ENCODE data around the gene ARID1A.

DNA sequence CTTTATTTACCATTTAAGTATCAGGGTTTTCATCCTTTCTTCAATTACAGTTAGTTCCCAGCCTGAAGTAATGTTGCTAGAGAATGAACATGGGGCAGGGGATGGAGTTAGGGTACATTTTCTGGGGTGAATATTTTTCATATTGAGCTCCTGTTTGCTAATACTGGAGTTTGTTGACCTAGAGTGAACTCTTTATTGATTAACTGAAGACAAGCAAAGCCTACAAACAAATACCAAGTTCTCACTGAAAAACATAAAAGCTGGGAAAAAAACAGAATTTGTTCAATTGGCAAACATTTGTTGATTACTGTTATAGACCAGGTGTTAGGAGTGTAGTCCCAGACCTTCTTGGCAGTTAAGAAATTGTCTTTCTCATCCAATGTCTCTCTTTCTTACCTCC, 63.7 kb downstream of the ARID1A start:
- TF ChIP-seq, protein P1, sequence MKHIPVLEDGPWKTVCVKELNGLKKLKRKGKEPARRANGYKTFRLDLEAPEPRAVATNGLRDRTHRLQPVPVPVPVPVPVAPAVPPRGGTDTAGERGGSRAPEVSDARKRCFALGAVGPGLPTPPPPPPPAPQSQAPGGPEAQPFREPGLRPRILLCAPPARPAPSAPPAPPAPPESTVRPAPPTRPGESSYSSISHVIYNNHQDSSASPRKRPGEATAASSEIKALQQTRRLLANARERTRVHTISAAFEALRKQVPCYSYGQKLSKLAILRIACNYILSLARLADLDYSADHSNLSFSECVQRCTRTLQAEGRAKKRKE (CRISPR knock-in tag; IDR thresholded peaks at IDR 0.05; ENCODE audit: low read depth): no peak
- TF ChIP-seq FOSB (CRISPR knock-in tag; IDR thresholded peaks at IDR 0.05): no peak
- TF ChIP-seq, protein P2, sequence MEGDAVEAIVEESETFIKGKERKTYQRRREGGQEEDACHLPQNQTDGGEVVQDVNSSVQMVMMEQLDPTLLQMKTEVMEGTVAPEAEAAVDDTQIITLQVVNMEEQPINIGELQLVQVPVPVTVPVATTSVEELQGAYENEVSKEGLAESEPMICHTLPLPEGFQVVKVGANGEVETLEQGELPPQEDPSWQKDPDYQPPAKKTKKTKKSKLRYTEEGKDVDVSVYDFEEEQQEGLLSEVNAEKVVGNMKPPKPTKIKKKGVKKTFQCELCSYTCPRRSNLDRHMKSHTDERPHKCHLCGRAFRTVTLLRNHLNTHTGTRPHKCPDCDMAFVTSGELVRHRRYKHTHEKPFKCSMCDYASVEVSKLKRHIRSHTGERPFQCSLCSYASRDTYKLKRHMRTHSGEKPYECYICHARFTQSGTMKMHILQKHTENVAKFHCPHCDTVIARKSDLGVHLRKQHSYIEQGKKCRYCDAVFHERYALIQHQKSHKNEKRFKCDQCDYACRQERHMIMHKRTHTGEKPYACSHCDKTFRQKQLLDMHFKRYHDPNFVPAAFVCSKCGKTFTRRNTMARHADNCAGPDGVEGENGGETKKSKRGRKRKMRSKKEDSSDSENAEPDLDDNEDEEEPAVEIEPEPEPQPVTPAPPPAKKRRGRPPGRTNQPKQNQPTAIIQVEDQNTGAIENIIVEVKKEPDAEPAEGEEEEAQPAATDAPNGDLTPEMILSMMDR (IDR thresholded peaks at IDR 0.05): no peak
- no peak for TF ChIP-seq MYC (IDR thresholded peaks at IDR 0.05; ENCODE audit: borderline replicate concordance, low read length)
- TF ChIP-seq, protein P3, sequence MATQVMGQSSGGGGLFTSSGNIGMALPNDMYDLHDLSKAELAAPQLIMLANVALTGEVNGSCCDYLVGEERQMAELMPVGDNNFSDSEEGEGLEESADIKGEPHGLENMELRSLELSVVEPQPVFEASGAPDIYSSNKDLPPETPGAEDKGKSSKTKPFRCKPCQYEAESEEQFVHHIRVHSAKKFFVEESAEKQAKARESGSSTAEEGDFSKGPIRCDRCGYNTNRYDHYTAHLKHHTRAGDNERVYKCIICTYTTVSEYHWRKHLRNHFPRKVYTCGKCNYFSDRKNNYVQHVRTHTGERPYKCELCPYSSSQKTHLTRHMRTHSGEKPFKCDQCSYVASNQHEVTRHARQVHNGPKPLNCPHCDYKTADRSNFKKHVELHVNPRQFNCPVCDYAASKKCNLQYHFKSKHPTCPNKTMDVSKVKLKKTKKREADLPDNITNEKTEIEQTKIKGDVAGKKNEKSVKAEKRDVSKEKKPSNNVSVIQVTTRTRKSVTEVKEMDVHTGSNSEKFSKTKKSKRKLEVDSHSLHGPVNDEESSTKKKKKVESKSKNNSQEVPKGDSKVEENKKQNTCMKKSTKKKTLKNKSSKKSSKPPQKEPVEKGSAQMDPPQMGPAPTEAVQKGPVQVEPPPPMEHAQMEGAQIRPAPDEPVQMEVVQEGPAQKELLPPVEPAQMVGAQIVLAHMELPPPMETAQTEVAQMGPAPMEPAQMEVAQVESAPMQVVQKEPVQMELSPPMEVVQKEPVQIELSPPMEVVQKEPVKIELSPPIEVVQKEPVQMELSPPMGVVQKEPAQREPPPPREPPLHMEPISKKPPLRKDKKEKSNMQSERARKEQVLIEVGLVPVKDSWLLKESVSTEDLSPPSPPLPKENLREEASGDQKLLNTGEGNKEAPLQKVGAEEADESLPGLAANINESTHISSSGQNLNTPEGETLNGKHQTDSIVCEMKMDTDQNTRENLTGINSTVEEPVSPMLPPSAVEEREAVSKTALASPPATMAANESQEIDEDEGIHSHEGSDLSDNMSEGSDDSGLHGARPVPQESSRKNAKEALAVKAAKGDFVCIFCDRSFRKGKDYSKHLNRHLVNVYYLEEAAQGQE (IDR thresholded peaks at IDR 0.05): no peak
- no peak for TF ChIP-seq CBX8 (IDR thresholded peaks at IDR 0.05)
- TF ChIP-seq, protein P4, sequence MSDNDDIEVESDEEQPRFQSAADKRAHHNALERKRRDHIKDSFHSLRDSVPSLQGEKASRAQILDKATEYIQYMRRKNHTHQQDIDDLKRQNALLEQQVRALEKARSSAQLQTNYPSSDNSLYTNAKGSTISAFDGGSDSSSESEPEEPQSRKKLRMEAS (IDR thresholded peaks at IDR 0.05): no peak
- TF ChIP-seq, protein P5, sequence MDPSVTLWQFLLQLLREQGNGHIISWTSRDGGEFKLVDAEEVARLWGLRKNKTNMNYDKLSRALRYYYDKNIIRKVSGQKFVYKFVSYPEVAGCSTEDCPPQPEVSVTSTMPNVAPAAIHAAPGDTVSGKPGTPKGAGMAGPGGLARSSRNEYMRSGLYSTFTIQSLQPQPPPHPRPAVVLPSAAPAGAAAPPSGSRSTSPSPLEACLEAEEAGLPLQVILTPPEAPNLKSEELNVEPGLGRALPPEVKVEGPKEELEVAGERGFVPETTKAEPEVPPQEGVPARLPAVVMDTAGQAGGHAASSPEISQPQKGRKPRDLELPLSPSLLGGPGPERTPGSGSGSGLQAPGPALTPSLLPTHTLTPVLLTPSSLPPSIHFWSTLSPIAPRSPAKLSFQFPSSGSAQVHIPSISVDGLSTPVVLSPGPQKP (IDR thresholded peaks at IDR 0.05; ENCODE audit: low read depth, low read length): no peak
- TF ChIP-seq RCOR1 (IDR thresholded peaks at IDR 0.05; ENCODE audit: low read depth, low read length): no peak
- TF ChIP-seq POLR2A (IDR thresholded peaks at IDR 0.05; ENCODE audit: low read length): no peak
- TF ChIP-seq, protein P6, sequence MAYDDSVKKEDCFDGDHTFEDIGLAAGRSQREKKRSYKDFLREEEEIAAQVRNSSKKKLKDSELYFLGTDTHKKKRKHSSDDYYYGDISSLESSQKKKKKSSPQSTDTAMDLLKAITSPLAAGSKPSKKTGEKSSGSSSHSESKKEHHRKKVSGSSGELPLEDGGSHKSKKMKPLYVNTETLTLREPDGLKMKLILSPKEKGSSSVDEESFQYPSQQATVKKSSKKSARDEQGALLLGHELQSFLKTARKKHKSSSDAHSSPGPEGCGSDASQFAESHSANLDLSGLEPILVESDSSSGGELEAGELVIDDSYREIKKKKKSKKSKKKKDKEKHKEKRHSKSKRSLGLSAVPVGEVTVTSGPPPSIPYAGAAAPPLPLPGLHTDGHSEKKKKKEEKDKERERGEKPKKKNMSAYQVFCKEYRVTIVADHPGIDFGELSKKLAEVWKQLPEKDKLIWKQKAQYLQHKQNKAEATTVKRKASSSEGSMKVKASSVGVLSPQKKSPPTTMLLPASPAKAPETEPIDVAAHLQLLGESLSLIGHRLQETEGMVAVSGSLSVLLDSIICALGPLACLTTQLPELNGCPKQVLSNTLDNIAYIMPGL (CRISPR knock-in tag; IDR thresholded peaks at IDR 0.05; ENCODE audit: borderline replicate concordance): no peak
- no peak for TF ChIP-seq MAZ (IDR thresholded peaks at IDR 0.05; ENCODE audit: borderline replicate concordance, low read depth, low read length)
